Activated CD8-positive, alpha-beta T cell treated with anti-CD3 and anti-CD28 coated beads for 36 hours (primary cell): Measurements from ENCODE around the gene FCN2. TPM values are rescaled to one million over a fixed set of nuclear protein-coding genes. Genes with fewer than 3 reads are reported as not detected.

Source experiments
- ATAC-seq: fragments of 200-7000 bp; cut with Tn5 transposase; one replicate; pipeline ENCODE4 v1.10.0; 2021; ENCODE audit warnings: mild to moderate bottlenecking, moderate library complexity
- CTCF ChIA-PET: fragments of 350-600 bp; sonication (Branson Sonifier 250); formaldehyde crosslinking; loops from one replicate; lab custom pipeline; 2021; ENCODE audit warnings: antibody characterized with exemption; lab: Charles Lee
- POLR2A ChIA-PET: fragments of 350-600 bp; sonication (Branson Sonifier 250); formaldehyde crosslinking; loops from one replicate; lab custom pipeline; 2021; ENCODE audit warnings: antibody characterized with exemption; lab: Charles Lee
- DNase-seq: peaks from one replicate; pipeline ENCODE4 v3.0.0-alpha.2; 2020
- H3K27ac Mint-ChIP-seq: one replicate; pipeline ENCODE4 v1.8.0; 2021; ENCODE audit warnings: mild to moderate bottlenecking, mixed read lengths
- H3K27me3 Mint-ChIP-seq: one replicate; pipeline ENCODE4 v1.8.0; 2021; ENCODE audit warnings: mixed read lengths
- H3K36me3 Mint-ChIP-seq: one replicate; pipeline ENCODE4 v1.8.0; 2021; ENCODE audit warnings: low read depth, mixed read lengths
- H3K4me1 Mint-ChIP-seq: one replicate; pipeline ENCODE4 v1.8.0; 2021; ENCODE audit warnings: low read depth, mixed read lengths
- H3K4me3 Mint-ChIP-seq: one replicate; pipeline ENCODE4 v1.8.0; 2021; ENCODE audit warnings: mild to moderate bottlenecking, moderate library complexity, mixed read lengths
- H3K9me3 Mint-ChIP-seq: one replicate; pipeline ENCODE4 v1.8.0; 2021; ENCODE audit warnings: mixed read lengths
- CTCF ChIP-seq: fragments of 200-600 bp; IDR thresholded peaks from one replicate; pipeline ENCODE4 v1.8.0; 2022; ENCODE audit warnings: antibody characterized with exemption, mild to moderate bottlenecking
- intact Hi-C: fragments of 100-400 bp; cut with micrococcal nuclease; formaldehyde crosslinking; loops from one replicate; pipeline ENCODE4 v1.10.0; 2022
- total RNA-seq, 2 experiments: library from RNA; stranded (reverse); gene quantifications; one replicate each; pipeline ENCODE4 v1.2.3, GENCODE V29; 2021

The FCN2 gene
- total RNA-seq, 2 experiments from 2014 or later: not detected

GRCh38 chr9:134909511-134910481 is 29.2 kb downstream of the FCN2 start:
- peaks cover 9% of the 10 kb centered on the region for H3K27me3 Mint-ChIP-seq
- no peak for TF ChIP-seq CTCF
- no peaks in the 10 kb centered on the region for H3K9me3 Mint-ChIP-seq
- no peak for DNase-seq
- intact Hi-C loops: no loop called here
- no peak for ATAC-seq
- ChIA-PET CTCF (no interaction called here), POLR2A (interaction anchor here (0.5 kb wide), 1 partner anchor 101 kb away, joined by 3 read pairs; no protein-coding TSS in a partner anchor)
- H3K4me3 Mint-ChIP-seq: no peak overlapping the region
- no peak overlapping the region for H3K27ac Mint-ChIP-seq
- no peaks in the 10 kb centered on the region for H3K4me1 Mint-ChIP-seq
- no peaks in the 10 kb centered on the region for H3K36me3 Mint-ChIP-seq

- no peaks in the 10 kb centered on the region for H3K36me3 Mint-ChIP-seq
- no peak overlapping the region for H3K4me3 Mint-ChIP-seq
- peaks cover 11% of the 10 kb centered on the region for H3K27me3 Mint-ChIP-seq
- DNase-seq (no peak), ATAC-seq (no peak)
- ChIA-PET CTCF (no interaction called here), POLR2A (no interaction called here)
- no peaks in the 10 kb centered on the region for H3K9me3 Mint-ChIP-seq
- H3K4me1 Mint-ChIP-seq: no peaks in the 10 kb centered on the region
- intact Hi-C loops: no loop called here
- TF ChIP-seq CTCF: no peak
- no peak overlapping the region for H3K27ac Mint-ChIP-seq
Measured at GRCh38 chr9:134912126-134912840, 31.7 kb downstream of the FCN2 start.

DNA sequence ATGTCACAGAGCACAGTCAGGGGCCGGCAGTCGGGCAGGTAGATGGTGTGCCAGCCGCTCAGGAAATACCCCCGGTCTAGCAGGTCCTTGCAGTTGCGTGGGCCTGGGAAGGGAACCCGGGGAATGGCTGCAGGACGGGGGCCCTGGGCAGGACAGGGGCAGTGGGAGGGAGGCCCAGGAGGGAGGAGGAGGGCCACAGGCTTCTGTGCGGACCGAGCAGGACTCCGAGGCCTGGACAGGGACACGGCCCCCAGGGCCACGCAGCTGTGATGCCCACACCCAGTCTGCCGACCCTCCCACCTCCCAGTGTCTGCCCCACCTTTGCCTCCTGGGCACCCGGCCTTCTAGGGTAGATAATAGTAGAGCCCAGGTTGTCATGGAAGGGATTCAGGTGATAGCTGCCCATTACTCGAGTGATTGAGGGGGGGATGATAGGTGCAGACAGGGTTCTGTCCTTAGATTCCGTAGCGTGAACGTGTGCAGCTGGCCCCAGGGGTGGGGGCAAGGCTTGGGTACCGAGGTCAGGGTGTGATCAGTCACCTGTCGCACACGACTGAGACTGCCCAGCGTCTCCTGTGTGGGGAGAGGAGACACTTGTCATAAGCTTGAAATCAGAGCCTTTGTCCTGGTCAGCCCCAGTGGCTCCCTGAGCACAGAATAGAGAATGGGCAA is 32.6 kb downstream of the FCN2 start:
- intact Hi-C loops: no loop called here
- ChIA-PET CTCF (no interaction called here), POLR2A (no interaction called here)
- Mint-ChIP-seq H3K27ac (no peak overlapping the region), H3K36me3 (no peaks in the 10 kb centered on the region), H3K9me3 (no peaks in the 10 kb centered on the region), H3K27me3 (peaks cover 11% of the 10 kb centered on the region), H3K4me1 (no peaks in the 10 kb centered on the region), H3K4me3 (no peak overlapping the region)
- DNase-seq: no peak
- no peak for ATAC-seq
- TF ChIP-seq CTCF: no peak

DNA sequence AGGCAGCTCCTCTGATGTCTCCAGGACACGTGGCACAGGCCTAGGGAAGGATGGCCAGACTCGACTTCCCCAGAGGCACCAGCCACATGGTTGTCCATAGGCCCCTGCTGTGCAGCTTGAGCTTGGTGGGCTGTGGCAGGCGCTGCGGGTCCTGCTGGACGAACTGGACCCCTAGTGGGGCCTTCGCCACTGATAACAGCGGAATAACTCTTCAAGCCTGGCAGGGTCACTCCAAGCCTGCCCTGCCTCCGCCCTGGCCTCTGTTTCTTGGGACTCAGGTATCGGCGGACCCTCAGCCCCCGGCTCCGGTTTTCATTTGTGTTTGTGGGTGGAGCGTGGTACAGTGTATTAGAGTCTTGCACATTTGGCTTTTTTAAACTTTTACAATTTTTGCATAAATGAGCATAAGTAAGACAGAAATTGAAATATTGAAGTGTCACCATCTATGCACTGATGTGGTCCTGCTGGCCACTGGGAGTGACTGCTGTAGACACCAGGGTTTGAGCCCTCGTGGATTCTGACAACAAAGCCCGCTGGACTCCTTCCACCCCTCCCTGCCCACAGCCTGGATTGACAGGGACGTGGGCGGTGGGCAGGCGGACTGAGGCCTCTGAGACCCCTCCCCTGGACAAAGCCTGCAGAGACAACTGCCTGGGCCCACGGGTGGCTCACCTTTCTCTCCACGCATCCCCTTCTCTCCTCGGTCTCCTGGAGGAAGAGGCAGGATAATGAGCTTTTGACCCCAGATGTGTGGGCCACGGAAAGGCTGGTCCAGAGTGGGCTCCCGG is 33.3 kb downstream of the FCN2 start:
- no peak for TF ChIP-seq CTCF
- Mint-ChIP-seq H3K4me3 (no peak overlapping the region), H3K9me3 (no peaks in the 10 kb centered on the region), H3K4me1 (no peaks in the 10 kb centered on the region), H3K27ac (no peak overlapping the region), H3K27me3 (peaks cover 11% of the 10 kb centered on the region), H3K36me3 (no peaks in the 10 kb centered on the region)
- ChIA-PET POLR2A (no interaction called here), CTCF (no interaction called here)
- no peak for DNase-seq
- ATAC-seq: no peak
- intact Hi-C loops: no loop called here
